Adipocyte (in vitro differentiated cells): ENCODE data around the gene B3GAT1.

Source experiments
- DNase-seq: peaks from one replicate; pipeline ENCODE4 v3.0.0-alpha.2; 2015; ENCODE audit warnings: low read depth
- H3K27me3 ChIP-seq: replicated peaks from 2 replicates; pipeline ENCODE4 v1.7.0; 2013; ENCODE audit warnings: mild to moderate bottlenecking, low read length, moderate library complexity; ENCODE audit not compliant: control insufficient read depth, insufficient read depth
- H3K36me3 ChIP-seq: 2 replicates; pipeline ENCODE4 v1.7.0; 2013; ENCODE audit warnings: low read length, mild to moderate bottlenecking, moderate library complexity; ENCODE audit not compliant: control insufficient read depth, insufficient read depth, severe bottlenecking
- H3K4me1 ChIP-seq: 2 replicates; pipeline ENCODE4 v1.7.0; 2013; ENCODE audit warnings: mild to moderate bottlenecking, low read length, moderate library complexity; ENCODE audit not compliant: control insufficient read depth, insufficient read depth
- H3K4me3 ChIP-seq: 2 replicates; pipeline ENCODE4 v1.7.0; 2013; ENCODE audit warnings: mild to moderate bottlenecking, low read length, moderate library complexity
- H3K9ac ChIP-seq: 2 replicates; pipeline ENCODE4 v1.7.0; 2013; ENCODE audit warnings: mild to moderate bottlenecking, low read length, moderate library complexity
- H3K9me3 ChIP-seq: 2 replicates; pipeline ENCODE4 v1.7.0; 2013; ENCODE audit warnings: mild to moderate bottlenecking, low read length, moderate library complexity; ENCODE audit not compliant: control insufficient read depth

The B3GAT1 gene

DNA sequence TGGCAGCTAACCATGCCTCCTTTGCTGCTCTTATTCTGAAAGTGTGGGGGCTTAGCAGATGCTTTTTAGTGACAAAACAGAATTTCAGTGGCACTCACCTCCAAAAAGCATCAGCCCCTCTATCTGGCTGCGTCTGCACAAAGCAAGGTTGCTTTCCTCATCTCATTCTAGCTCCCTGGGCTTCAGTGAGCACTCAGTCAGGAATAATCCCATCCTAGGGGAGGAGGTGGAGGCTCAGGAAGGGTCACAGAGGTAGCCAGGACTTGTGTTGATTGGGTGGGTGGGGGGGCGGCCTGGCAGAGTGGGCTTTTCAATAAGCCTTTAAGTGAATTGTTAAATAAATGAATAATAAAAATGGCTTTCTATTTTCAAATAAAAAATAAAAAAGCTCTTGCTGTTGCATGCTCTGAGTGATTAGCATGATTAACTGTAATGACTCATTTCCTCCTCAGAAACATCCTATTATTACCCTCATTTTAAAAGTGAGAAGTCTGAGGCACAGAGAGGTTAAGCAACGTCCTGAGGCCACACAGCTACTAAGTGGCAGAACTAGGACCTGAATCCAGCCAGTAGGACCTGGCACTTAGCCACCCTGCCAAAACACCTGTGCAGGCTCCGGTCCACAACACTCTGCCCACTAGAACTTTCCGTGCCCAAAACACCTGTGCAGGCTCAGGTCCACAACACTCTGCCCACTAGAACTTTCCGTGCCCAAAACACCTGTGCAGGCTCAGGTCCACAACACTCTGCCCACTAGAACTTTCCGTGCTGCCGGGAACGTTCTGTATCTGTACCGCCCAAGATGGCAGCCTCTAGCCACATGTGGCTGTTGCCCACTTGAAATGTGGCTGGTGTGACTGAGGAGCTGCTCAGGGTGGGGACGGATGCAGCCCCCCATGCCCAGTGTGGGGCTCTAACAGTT lies 5.5 kb downstream of the B3GAT1 start:
- H3K9me3 ChIP-seq = no peaks in the 10 kb centered on the region
- H3K27me3 ChIP-seq = peaks cover 28% of the 10 kb centered on the region
- DNase-seq = no peak
- no peak overlapping the region for H3K9ac ChIP-seq
- H3K4me1 ChIP-seq = no peaks in the 10 kb centered on the region
- no peak overlapping the region for H3K4me3 ChIP-seq
- H3K36me3 ChIP-seq = no peaks in the 10 kb centered on the region

DNA sequence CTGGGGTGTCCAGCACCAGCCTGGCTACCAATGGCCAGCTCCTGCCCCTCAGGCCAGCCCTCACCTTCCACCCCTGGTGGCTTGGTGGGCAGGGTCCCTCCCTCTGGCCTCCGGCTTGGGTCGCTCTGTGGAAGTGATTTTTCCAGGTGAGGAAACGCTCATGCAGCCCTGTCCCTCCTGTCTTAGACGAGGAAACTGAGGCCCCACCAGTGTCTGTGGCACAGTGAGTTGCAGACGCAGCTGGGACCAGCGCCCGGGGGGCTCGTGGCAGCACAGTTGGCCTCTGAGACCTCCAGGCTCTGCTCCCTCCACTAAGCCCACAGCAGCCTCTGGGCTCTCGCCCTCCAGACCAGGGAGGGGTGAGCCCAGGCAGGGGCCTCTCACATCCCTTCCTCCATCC lies 6.2 kb downstream of the B3GAT1 start:
- Histone ChIP-seq H3K9me3 (peaks cover 4% of the 10 kb centered on the region), H3K4me1 (no peaks in the 10 kb centered on the region), H3K9ac (no peak overlapping the region), H3K27me3 (peaks cover 24% of the 10 kb centered on the region), H3K36me3 (no peaks in the 10 kb centered on the region), H3K4me3 (no peak overlapping the region)
- no peak for DNase-seq

- H3K4me1 ChIP-seq = no peaks in the 10 kb centered on the region
- H3K4me3 ChIP-seq = no peak overlapping the region
- peaks cover 20% of the 10 kb centered on the region for H3K27me3 ChIP-seq
- DNase-seq = no peak
- H3K9me3 ChIP-seq = peaks cover 8% of the 10 kb centered on the region
- no peak overlapping the region for H3K9ac ChIP-seq
- no peaks in the 10 kb centered on the region for H3K36me3 ChIP-seq
Measured at GRCh38 chr11:134405436-134405835, 6.6 kb downstream of the B3GAT1 start.

DNA sequence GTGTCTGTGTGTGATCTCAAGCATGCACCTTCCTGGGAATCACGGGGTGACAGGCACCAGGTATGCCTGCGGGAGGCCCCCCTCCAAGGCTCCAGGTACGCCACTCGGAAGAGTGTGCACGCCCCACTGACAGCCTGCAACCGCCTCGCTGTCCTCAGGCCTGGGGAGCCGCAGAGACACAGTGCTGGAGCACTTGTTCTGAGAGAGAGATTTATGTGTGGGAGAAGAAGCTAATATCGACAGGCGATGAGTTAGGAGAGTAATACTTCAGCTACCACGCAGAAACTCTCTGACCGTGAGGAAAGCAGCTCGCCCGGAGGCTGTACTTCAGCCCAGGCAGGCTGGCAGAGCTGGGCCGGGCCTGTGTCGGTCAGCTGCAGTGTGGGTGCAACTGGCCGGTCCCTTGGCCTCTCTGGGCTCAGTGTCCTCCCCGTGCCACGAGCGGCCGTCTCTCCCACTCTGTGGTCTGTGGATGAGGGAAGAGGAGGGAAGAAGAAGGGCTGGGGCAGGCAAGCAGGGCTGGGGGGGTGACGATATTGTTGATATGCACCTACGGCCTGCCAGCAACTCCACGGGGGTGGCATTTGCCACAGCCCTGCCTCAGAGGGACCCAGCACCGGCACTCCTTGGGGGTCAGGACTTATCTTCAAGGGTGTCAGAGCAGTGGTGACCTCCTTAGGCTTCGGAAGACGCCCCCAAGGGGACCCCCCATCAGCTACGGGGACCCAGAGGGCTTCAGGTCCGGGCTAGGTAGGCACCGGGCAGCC lies 7.3 kb downstream of the B3GAT1 start:
- DNase-seq = no peak
- H3K9ac ChIP-seq = no peak overlapping the region
- H3K36me3 ChIP-seq = no peaks in the 10 kb centered on the region
- peaks cover 17% of the 10 kb centered on the region for H3K27me3 ChIP-seq
- H3K4me1 ChIP-seq = no peaks in the 10 kb centered on the region
- H3K9me3 ChIP-seq = peaks cover 8% of the 10 kb centered on the region
- H3K4me3 ChIP-seq = no peak overlapping the region

- no peak for DNase-seq
- Histone ChIP-seq H3K27me3 (peaks cover 16% of the 10 kb centered on the region), H3K4me1 (no peaks in the 10 kb centered on the region), H3K9ac (no peak overlapping the region), H3K36me3 (no peaks in the 10 kb centered on the region), H3K9me3 (peaks cover 8% of the 10 kb centered on the region), H3K4me3 (no peak overlapping the region)
Measured at GRCh38 chr11:134402910-134403309, 9.1 kb downstream of the B3GAT1 start.

- Histone ChIP-seq H3K9me3 (peaks cover 8% of the 10 kb centered on the region), H3K36me3 (no peaks in the 10 kb centered on the region)
Measured at GRCh38 chr11:134401825-134402809, 9.9 kb downstream of the B3GAT1 start.

DNA sequence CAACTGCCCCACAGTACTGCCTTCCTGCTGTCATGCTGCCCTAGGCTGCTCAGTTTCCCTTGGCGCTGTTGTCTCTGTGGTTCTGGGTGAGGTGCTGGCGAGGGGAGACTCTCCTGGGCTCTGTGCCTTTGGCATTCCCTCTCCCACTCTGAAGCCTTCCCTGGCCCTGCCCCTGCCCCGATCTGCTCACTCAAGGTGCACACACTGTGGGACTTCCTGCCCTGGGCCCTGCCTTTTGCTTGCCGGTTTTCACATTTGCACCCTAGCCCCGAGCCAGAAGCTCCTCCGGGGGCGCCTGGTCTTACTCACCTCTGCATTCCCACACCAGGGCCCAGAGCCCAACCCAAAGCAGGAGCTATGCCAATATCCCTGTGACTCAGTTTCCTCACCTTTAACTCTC lies 12.0 kb downstream of the B3GAT1 start:
- no peak for DNase-seq
- Histone ChIP-seq H3K4me3 (no peak overlapping the region), H3K36me3 (no peaks in the 10 kb centered on the region), H3K27me3 (peaks cover 9% of the 10 kb centered on the region), H3K9me3 (peaks cover 8% of the 10 kb centered on the region), H3K9ac (no peak overlapping the region), H3K4me1 (no peaks in the 10 kb centered on the region)

More at GRCh38 chr11:134401825-134402809, 9.9 kb downstream of the B3GAT1 start:
- Histone ChIP-seq H3K4me1 (no peaks in the 10 kb centered on the region), H3K27me3 (peaks cover 10% of the 10 kb centered on the region), H3K9ac (no peak overlapping the region), H3K4me3 (no peak overlapping the region)
- no peak for DNase-seq

DNA sequence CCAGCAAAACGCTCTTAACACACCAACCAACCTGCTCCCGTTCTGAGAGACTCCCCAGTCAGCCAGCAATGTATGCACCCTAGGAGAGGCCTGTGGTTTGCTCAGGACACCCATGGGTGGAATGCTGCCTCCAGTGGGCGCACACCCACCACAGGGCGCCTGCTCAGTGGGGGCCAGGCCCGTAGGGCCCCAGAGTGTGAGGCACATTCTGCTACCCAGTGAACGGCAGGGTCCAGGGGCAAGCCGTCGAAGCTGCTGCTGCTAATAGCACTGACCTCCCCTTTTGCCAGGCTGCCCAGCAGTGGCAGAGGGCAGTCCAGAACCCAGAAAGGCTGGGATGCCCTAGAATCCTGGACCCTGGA lies 12.8 kb downstream of the B3GAT1 start:
- peaks cover 9% of the 10 kb centered on the region for H3K27me3 ChIP-seq
- H3K4me1 ChIP-seq = no peaks in the 10 kb centered on the region
- peaks cover 8% of the 10 kb centered on the region for H3K9me3 ChIP-seq
- no peak for DNase-seq
- no peak overlapping the region for H3K9ac ChIP-seq
- no peaks in the 10 kb centered on the region for H3K36me3 ChIP-seq
- H3K4me3 ChIP-seq = no peak overlapping the region

GRCh38 chr11:134398644-134399292 lies 13.3 kb downstream of the B3GAT1 start:
- Histone ChIP-seq H3K9me3 (peaks cover 8% of the 10 kb centered on the region), H3K4me3 (no peak overlapping the region), H3K4me1 (no peaks in the 10 kb centered on the region), H3K9ac (no peak overlapping the region), H3K27me3 (peaks cover 9% of the 10 kb centered on the region), H3K36me3 (no peaks in the 10 kb centered on the region)
- DNase-seq = no peak

- H3K4me1 ChIP-seq = no peaks in the 10 kb centered on the region
- peaks cover 9% of the 10 kb centered on the region for H3K27me3 ChIP-seq
- no peaks in the 10 kb centered on the region for H3K36me3 ChIP-seq
- DNase-seq = no peak
- H3K9ac ChIP-seq = no peak overlapping the region
- peaks cover 8% of the 10 kb centered on the region for H3K9me3 ChIP-seq
- no peak overlapping the region for H3K4me3 ChIP-seq
Measured at GRCh38 chr11:134398079-134398444, 14.0 kb downstream of the B3GAT1 start.
